IPS-20b (cell line): ENCODE results near the gene IL6.
"Not testable (repeated sequence)": the region's sequence is repeated elsewhere in the genome, so short reads cannot be mapped to it uniquely, and the experiment has no call there.

Experiments used
- H3K27ac ChIP-seq: one replicate; pipeline ENCODE4 v1.5.1; 2013; ENCODE audit warnings: low read length
- H3K27me3 ChIP-seq: 2 replicates; pipeline ENCODE4 v1.6.1; 2013; ENCODE audit warnings: mild to moderate bottlenecking, low read length, inconsistent platforms; ENCODE audit not compliant: insufficient read depth
- H3K36me3 ChIP-seq: 2 replicates; pipeline ENCODE4 v1.6.1; 2013; ENCODE audit warnings: low read depth, mild to moderate bottlenecking, inconsistent platforms, low read length, moderate library complexity; ENCODE audit not compliant: insufficient read depth
- H3K4me1 ChIP-seq: 2 replicates; pipeline ENCODE4 v1.6.1; 2013; ENCODE audit warnings: mild to moderate bottlenecking, control low read depth, inconsistent platforms, low read length, moderate library complexity; ENCODE audit not compliant: insufficient read depth
- H3K4me3 ChIP-seq: 2 replicates; pipeline ENCODE4 v1.5.1; 2013; ENCODE audit warnings: mild to moderate bottlenecking, low read length, inconsistent platforms
- H3K9ac ChIP-seq: 2 replicates; pipeline ENCODE4 v1.6.1; 2013; ENCODE audit warnings: low read depth, mild to moderate bottlenecking, inconsistent platforms, low read length, moderate library complexity
- H3K9me3 ChIP-seq: 2 replicates; pipeline ENCODE4 v1.6.1; 2013; ENCODE audit warnings: mild to moderate bottlenecking, low read depth, low read length, inconsistent platforms; ENCODE audit not compliant: insufficient read depth

Gene IL6

GRCh38 chr7:22765609-22766008 is 38.6 kb downstream of the IL6 start:
- H3K4me3 ChIP-seq, result no peak overlapping the region
- no peaks in the 10 kb centered on the region for H3K36me3 ChIP-seq
- no peaks in the 10 kb centered on the region for H3K9me3 ChIP-seq
- H3K27me3 ChIP-seq, result no peaks in the 10 kb centered on the region
- no peaks in the 10 kb centered on the region for H3K4me1 ChIP-seq
- H3K27ac ChIP-seq, result no peak overlapping the region
- H3K9ac ChIP-seq, result no peak overlapping the region

- no peaks in the 10 kb centered on the region for H3K9me3 ChIP-seq
- no peaks in the 10 kb centered on the region for H3K36me3 ChIP-seq
- H3K9ac ChIP-seq, result no peak overlapping the region
- H3K27me3 ChIP-seq, result no peaks in the 10 kb centered on the region
- H3K27ac ChIP-seq, result no peak overlapping the region
- no peak overlapping the region for H3K4me3 ChIP-seq
- H3K4me1 ChIP-seq, result no peaks in the 10 kb centered on the region
Observed at GRCh38 chr7:22771194-22771871, 44.3 kb downstream of the IL6 start.

- no peaks in the 10 kb centered on the region for H3K27me3 ChIP-seq
Observed at GRCh38 chr7:22771872-22772228, 44.9 kb downstream of the IL6 start.

GRCh38 chr7:22772885-22773284 is 45.9 kb downstream of the IL6 start:
- Histone ChIP-seq H3K9me3 (no peaks in the 10 kb centered on the region), H3K27me3 (no peaks in the 10 kb centered on the region), H3K27ac (no peak overlapping the region), H3K9ac (no peak overlapping the region), H3K4me1 (no peaks in the 10 kb centered on the region), H3K36me3 (no peaks in the 10 kb centered on the region), H3K4me3 (no peak overlapping the region)

More at GRCh38 chr7:22771872-22772228, 44.9 kb downstream of the IL6 start:
- no peak overlapping the region for H3K9ac ChIP-seq
- H3K36me3 ChIP-seq, result no peaks in the 10 kb centered on the region
- H3K4me3 ChIP-seq, result no peak overlapping the region
- no peaks in the 10 kb centered on the region for H3K9me3 ChIP-seq
- H3K27ac ChIP-seq, result no peak overlapping the region
- no peaks in the 10 kb centered on the region for H3K4me1 ChIP-seq

GRCh38 chr7:22776964-22777363 is 50.0 kb downstream of the IL6 start:
- Histone ChIP-seq H3K4me3 (no peak overlapping the region), H3K4me1 (no peaks in the 10 kb centered on the region), H3K36me3 (no peaks in the 10 kb centered on the region), H3K9me3 (no peaks in the 10 kb centered on the region), H3K9ac (no peak overlapping the region), H3K27ac (no peak overlapping the region), H3K27me3 (no peaks in the 10 kb centered on the region)

GRCh38 chr7:22779730-22780323 is 52.8 kb downstream of the IL6 start:
- not testable (repeated sequence) for H3K4me3 ChIP-seq, H3K36me3 ChIP-seq, H3K9me3 ChIP-seq, H3K27ac ChIP-seq, H3K9ac ChIP-seq, H3K4me1 ChIP-seq, H3K27me3 ChIP-seq

- Histone ChIP-seq H3K27ac (no peak overlapping the region), H3K9ac (no peak overlapping the region), H3K4me3 (no peak overlapping the region), H3K4me1 (no peaks in the 10 kb centered on the region), H3K9me3 (no peaks in the 10 kb centered on the region), H3K27me3 (no peaks in the 10 kb centered on the region), H3K36me3 (no peaks in the 10 kb centered on the region)
Observed at GRCh38 chr7:22781230-22781711, 54.3 kb downstream of the IL6 start.
